ENCODE data around the gene MAIP1.

- no peak for TF ChIP-seq CTCF (IDR thresholded peaks at IDR 0.05)
- TF ChIP-seq POLR2A (IDR thresholded peaks at IDR 0.05), result no peak
Measured at GRCh38 chr2:199923924-199924323, 31.5 kb upstream of the MAIP1 start.
